Ovary (tissue), 9 donors: ENCODE results near the gene DYNC1H1. TPM values are rescaled to one million over a fixed set of nuclear protein-coding genes. Genes with fewer than 3 reads are reported as not detected.

Experiments
- DNase-seq, 5 donors: peaks; one replicate each; pipeline ENCODE4 v3.0.0-alpha.2; 2019 to 2020
- H3K27ac ChIP-seq, 2 donors: fragments of 200-600 bp; one replicate each; pipeline versions ENCODE4 v1.5.1 to v1.8.0; 2019 to 2022
- H3K27me3 ChIP-seq: fragments of 200-600 bp; one replicate; pipeline ENCODE4 v1.8.0; 2022
- H3K36me3 ChIP-seq: fragments of 200-600 bp; sonication (generic); one replicate; pipeline ENCODE4 v1.5.1; 2019
- H3K4me1 ChIP-seq: one replicate; pipeline ENCODE4 v1.8.1; 2013; ENCODE audit warnings: mild to moderate bottlenecking, moderate library complexity; ENCODE audit not compliant: insufficient read depth
- H3K4me3 ChIP-seq: fragments of 200-600 bp; sonication (generic); one replicate; pipeline ENCODE4 v1.5.1; 2017
- H3K9me3 ChIP-seq, 2 donors: fragments of 200-600 bp in 1 of 2; sonication (generic) in 1 of 2; one replicate each; pipeline versions ENCODE4 v1.5.1 to v1.8.1; 2013 to 2019; ENCODE audit warnings: mild to moderate bottlenecking in 1 of 2, moderate library complexity in 1 of 2
- EP300 ChIP-seq: sonication (generic); formaldehyde crosslinking; IDR thresholded peaks from one replicate; pipeline ENCODE4 v1.6.1; 2017; ENCODE audit warnings: antibody characterized with exemption
- POLR2A ChIP-seq: fragments of 450-650 bp; IDR thresholded peaks from one replicate; pipeline ENCODE4 v1.6.1; 2017; ENCODE audit warnings: antibody characterized with exemption, mild to moderate bottlenecking, moderate library complexity
- WGBS, 3 donors: extraction: QIAGEN DNeasy Blood & Tissue Kit in 1 of 3; methylation state at CpG; one replicate each; pipeline versions ENCODE4 v1.1.5 to v1.1.7; 2013 to 2017; 5-methylcytosine and 5-hydroxymethylcytosine counted together
- intact Hi-C, 4 donors: fragments of 100-400 bp; cut with DNase I; formaldehyde crosslinking; loops; one replicate each; pipeline versions ENCODE4 v1.11.0 to v1.15.1; 2022 to 2023
- polyA plus RNA-seq, 2 donors: library from polyadenylated mRNA; stranded (reverse); fragments of 200-250 nt in 1 of 2; fragments of 350-450 nt in 1 of 2; fragmentation: Illumina TruSeq in 1 of 2; extraction: RNeasy Lipid Tissue Mini Kit (QIAGEN cat#74804) in 1 of 2; gene quantifications; one replicate each; pipeline ENCODE4 v1.2.3, GENCODE V29; 2013 to 2014
- total RNA-seq, 7 donors: library from RNA; depleted of rRNA in 2 of 7; stranded (reverse); fragments of >200 nt in 2 of 7; fragmentation: NEBNext Ultra II Directional in 3 of 7; extraction: Animal tissue kit (Norgen Biotek cat#: 25700) in 3 of 7; gene quantifications; one replicate each; pipeline versions ENCODE4 v1.1.0 to v1.2.4, GENCODE V29; 2016 to 2023
- TF ChIP-seq, protein P1 (sequence below), 3 donors: fragments of 450-650 bp in 2 of 3; fragments of 200-600 bp in 1 of 3; IDR thresholded peaks; one replicate each; pipeline versions ENCODE4 v1.5.1 to v1.8.0; 2016 to 2022; ENCODE audit warnings: antibody characterized with exemption in 3 of 3, mild to moderate bottlenecking in 1 of 3
- donor health status: DM: no; HTN: no; CAD: no; lungs with moderate emphysema.
- donor health status: DM: no; HTN: no; CAD: no.
- donor health status: Bipolar disorder and iron deficiency.
- donor health status: DM: yes; HTN: yes; CAD: no.
- donor health status: DM: no; HTN: no; CAD: no.
- donor health status: DM: yes; HTN: yes; CAD: no.

Gene DYNC1H1
- total and polyA plus RNA-seq, 9 donors = 130 to 373 (median 246) TPM

DNA sequence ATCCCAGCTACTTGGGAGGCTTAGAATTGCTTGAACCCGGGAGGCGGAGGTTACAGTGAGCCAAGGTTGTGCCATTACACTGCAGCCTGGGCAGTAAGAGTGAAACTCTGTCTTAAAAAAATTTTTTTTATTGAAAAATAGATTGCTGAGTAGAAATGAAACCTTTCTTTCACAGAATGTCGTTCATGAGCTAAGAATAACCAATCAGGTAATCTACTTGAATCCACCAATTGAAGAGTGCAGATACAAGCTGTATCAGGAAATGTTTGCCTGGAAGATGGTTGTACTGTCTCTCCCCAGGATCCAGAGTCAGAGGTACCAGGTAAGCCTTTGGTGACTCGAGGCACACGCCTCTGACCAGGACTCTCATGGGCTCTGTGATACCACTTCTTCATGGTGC, 27.0 kb downstream of the DYNC1H1 start:
- DNase-seq = no peak
- 86 to 88% (median 87%) methylated on average over 5 of the region's 5 CpGs for WGBS, 3 donors
- Histone ChIP-seq H3K27ac (no peak overlapping the region), H3K4me1 (no peaks in the 10 kb centered on the region), H3K36me3 (peaks cover 3% of the 10 kb centered on the region), H3K9me3 (no peaks in the 10 kb centered on the region), H3K4me3 (no peak overlapping the region), H3K27me3 (no peaks in the 10 kb centered on the region)
- TF ChIP-seq POLR2A (no peak), EP300 (no peak)
- TF ChIP-seq, protein P1, sequence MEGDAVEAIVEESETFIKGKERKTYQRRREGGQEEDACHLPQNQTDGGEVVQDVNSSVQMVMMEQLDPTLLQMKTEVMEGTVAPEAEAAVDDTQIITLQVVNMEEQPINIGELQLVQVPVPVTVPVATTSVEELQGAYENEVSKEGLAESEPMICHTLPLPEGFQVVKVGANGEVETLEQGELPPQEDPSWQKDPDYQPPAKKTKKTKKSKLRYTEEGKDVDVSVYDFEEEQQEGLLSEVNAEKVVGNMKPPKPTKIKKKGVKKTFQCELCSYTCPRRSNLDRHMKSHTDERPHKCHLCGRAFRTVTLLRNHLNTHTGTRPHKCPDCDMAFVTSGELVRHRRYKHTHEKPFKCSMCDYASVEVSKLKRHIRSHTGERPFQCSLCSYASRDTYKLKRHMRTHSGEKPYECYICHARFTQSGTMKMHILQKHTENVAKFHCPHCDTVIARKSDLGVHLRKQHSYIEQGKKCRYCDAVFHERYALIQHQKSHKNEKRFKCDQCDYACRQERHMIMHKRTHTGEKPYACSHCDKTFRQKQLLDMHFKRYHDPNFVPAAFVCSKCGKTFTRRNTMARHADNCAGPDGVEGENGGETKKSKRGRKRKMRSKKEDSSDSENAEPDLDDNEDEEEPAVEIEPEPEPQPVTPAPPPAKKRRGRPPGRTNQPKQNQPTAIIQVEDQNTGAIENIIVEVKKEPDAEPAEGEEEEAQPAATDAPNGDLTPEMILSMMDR (IDR thresholded peaks at IDR 0.05) = no peak
- intact Hi-C loops = no loop called here

DNA sequence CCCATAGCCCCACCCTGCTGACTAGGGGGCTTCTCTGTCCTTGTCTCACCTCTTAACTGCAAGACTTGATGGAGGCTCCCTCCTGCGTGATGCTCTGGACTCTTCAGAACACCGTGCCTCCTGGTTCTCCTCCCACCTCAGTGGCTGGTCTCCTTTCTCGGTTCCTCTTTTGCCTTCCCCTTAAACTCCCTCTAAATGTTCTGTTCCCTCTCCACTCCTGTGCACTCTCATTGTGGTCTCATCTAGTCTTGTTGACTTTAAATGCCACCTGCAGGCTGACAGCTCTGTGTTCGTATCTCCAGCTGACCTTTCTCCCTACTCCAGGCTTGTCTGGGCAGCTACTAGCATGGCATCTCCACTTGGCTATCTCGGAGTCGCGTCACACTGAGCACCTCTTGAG, 28.3 kb downstream of the DYNC1H1 start:
- no peaks in the 10 kb centered on the region for H3K4me1 ChIP-seq
- no peaks in the 10 kb centered on the region for H3K27me3 ChIP-seq
- no peak for DNase-seq
- intact Hi-C loops = no loop called here
- H3K36me3 ChIP-seq = peaks cover 3% of the 10 kb centered on the region
- no peak overlapping the region for H3K4me3 ChIP-seq
- no peaks in the 10 kb centered on the region for H3K9me3 ChIP-seq
- WGBS, 3 donors = 85 to 93% (median 87%) methylated on average over 7 of the region's 7 CpGs
- TF ChIP-seq, protein P1 (IDR thresholded peaks at IDR 0.05) = no peak
- TF ChIP-seq EP300 (no peak), POLR2A (no peak)
- H3K27ac ChIP-seq = no peak overlapping the region

DNA sequence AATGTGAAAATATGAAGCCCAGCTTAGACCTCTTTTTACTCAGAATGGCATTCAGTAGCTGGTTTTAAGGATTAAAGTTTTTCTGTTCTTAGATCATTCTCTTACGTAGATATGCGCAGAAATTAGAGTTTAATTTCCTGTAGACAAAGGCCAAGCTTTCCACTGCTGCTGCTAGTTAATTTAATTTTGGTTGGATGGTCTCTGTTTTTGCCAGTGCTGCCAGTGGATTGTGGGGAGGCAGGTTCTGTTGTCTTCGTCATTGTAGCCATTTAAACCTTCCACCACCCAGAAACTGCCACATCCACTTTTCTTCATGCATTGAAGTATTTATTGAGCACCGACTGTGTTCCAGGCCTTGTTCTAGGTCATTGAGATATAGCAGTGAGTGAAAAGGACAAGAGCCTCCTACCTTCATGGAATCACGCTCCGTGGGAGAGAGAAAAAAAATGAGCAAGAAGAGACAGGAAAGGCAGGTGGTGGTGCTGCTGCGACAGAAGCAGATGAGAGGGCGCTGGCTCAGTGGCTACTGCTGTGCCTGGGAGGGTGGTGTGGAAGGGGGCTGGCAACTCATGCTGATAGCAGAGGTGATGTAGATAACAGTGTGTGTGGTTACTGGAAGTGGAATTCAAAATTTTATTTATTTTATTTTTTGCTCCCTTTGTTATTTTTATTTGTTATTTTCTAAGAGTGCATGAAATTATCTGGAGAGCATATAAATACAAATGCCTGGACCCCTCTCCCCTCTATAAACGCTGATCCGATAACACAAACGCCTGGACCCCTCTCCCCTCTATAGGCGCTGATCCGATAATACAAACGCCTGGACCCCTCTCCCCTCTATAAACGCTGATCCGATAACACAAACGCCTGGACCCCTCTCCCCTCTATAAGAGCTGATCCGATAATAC, 33.3 kb downstream of the DYNC1H1 start:
- Histone ChIP-seq H3K27ac (no peak overlapping the region), H3K36me3 (no peaks in the 10 kb centered on the region), H3K27me3 (no peaks in the 10 kb centered on the region), H3K9me3 (no peaks in the 10 kb centered on the region), H3K4me3 (no peak overlapping the region), H3K4me1 (no peaks in the 10 kb centered on the region)
- DNase-seq = no peak
- TF ChIP-seq POLR2A (no peak), EP300 (no peak)
- TF ChIP-seq, protein P1 (IDR thresholded peaks at IDR 0.05) = no peak
- 87 to 89% (median 88%) methylated on average over 18 of the region's 18 CpGs for WGBS, 3 donors
- intact Hi-C loops = no loop called here

DNA sequence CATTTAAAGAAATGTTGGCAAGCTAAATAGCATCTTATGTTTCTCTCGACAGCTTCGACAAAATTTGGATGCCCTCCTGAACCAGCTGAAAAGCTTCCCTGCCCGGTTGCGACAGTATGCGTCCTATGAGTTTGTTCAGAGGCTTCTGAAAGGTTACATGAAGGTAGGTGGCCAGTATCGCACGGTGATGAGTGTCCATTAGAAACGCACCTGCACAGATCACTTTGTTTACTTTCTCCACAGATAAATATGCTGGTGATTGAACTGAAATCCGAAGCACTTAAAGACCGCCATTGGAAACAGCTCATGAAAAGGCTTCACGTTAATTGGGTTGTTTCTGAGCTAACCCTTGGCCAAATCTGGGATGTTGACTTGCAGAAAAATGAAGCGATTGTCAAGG, 36.5 kb downstream of the DYNC1H1 start:
- no peak for TF ChIP-seq EP300
- TF ChIP-seq, protein P1 (IDR thresholded peaks at IDR 0.05) = no peak
- no peak for TF ChIP-seq POLR2A
- Histone ChIP-seq H3K27me3 (no peaks in the 10 kb centered on the region), H3K36me3 (no peaks in the 10 kb centered on the region), H3K4me3 (no peak overlapping the region), H3K4me1 (no peaks in the 10 kb centered on the region), H3K27ac (no peak overlapping the region), H3K9me3 (no peaks in the 10 kb centered on the region)
- DNase-seq = no peak
- intact Hi-C loops = no loop called here
- 85 to 90% (median 86%) methylated on average over 12 of the region's 12 CpGs for WGBS, 3 donors
